ENCODE results near the gene DDI2.
"Not testable (repeated sequence)": the region's sequence is repeated elsewhere in the genome, so short reads cannot be mapped to it uniquely, and the experiment has no call there.

DDI2 gene

DNA sequence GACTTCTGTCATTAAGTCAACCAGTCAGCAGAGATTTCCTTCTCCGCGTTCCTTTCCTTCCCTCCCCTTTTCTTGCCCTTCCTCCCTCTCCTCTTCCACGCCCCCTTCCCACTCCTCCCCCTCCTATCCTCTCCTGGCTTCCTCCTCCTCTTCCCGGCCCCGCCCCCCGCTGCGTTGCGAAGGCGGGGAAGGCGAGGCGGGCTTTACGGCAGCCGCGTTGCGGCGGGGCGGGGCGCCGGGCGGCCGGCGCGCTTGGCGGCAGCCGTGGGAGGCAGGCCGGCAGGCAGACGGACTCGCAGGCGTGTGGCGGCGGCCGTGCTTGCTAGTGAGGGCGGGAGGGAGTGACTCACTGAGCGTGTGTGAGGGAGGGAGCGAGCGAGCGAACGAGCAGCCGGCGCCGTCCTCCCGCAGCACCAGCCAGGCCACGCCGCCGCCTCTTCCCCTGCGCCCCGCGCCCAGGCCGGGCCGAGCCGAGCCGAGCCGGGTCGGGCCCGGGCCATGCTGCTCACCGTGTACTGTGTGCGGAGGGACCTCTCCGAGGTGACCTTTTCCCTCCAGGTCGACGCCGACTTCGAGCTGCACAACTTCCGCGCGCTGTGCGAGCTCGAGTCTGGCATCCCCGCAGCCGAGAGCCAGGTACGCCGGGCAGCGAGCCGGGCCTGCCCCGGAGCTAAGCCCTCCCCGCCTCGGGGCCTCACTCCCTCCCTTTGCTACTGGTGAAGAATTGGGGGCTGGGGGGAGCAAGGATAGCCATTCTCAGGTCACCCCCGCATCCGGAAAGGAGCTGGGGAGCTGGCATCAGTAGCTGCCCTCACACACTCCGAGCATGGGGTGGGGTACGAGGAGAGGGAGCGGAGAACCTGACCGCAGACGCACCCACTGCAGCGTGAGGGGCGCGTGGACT lies at the start of gene DDI2:
Gene DDI2 (plus strand): TSS at position 286 of the 904 bp plus-strand sequence. CDS start 213 bp downstream, at position 499.
- DNase-seq, result peak; percentile 96

DNA sequence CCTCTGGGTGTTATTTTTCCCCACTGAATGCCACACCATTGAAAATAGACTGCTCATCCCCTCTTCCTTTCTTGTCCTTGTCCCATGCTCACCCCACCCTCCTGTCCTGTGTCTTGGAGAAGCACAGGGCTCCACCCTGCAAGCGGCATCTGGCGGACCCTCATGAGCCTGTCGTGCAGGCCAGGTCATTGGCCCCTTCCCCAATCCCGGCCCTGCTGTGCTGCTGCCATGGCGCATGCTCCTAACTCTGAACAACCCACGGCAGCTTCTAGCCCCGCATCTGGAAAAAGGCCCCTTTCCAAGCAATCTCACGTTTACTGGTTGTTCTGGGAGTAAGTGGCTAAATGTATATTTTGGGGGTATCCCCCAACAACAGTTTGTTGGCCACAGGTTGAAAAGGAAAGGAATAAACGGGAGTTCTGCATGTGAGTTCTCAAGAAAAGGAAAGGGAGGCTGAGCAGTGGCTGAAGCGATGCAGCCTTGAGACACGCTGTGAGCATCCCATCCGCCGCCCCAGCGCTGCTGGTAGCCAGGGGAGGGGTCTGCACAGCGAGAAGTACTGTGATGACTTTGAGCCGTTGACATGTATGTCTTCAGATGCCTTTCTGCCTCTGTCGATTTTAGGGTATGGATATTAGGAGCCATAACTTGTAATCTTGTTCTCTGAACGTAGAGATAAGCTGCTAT lies 48.7 kb upstream of the DDI2 start:
- no peak for DNase-seq

DNA sequence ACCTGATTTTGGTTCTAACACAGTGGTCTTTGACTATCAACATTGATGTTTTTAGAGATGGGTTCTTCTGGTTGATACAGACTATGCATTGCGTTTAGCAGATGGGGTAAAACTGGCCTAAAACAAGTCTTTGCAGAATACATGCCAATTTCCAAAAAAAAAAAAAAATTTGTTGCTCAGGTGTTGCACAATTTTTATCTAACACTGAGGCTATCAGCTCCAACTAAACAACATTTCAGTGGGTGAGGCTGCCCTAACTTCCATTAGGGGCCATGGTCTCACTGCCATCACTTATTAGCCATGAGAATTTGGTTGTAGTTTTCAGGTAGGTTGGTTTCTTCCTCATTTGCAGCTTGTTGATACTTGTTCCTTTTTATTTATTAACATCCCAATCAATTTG lies 46.4 kb upstream of the DDI2 start:
- no peak for DNase-seq

DNA sequence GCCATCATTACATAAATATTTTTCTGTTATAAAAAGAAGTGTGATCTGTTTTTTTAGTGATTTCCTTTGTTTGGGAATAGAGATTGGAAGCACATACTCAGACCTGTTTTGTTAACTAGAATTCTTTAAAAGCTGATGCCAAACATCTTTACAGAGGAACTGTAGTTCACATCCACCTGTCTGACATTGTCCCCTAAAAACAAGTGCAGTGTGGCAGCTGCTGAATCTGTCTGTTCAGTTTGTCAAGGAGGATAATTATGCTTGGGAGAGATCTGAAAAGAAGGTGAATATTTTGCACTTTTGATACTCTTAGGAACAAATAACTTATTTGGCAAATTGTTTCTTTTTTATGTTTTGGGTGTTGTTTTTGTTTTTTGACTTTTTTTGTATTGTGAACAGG lies 46.0 kb upstream of the DDI2 start:
- DNase-seq, result no peak

DNA sequence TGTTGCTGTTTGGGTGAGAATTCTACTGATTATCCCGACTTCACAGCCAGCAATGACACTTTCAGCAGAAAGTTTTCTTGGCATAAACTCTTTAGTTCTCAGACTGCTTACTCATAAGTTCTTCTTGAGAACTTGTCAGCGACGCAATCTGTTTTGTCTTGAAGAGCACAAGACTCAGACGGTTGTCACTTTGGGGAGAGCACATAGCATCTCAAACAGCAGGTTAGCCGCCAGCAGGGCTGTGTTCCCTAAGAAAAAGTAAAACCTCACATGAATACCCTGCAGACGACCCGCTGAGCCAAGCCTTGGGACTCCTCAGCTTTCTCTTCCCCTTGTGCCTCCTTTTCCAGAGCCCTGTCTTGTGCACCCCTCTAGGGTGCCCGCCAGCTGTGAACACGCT lies 43.8 kb upstream of the DDI2 start:
- no peak for DNase-seq

DNA sequence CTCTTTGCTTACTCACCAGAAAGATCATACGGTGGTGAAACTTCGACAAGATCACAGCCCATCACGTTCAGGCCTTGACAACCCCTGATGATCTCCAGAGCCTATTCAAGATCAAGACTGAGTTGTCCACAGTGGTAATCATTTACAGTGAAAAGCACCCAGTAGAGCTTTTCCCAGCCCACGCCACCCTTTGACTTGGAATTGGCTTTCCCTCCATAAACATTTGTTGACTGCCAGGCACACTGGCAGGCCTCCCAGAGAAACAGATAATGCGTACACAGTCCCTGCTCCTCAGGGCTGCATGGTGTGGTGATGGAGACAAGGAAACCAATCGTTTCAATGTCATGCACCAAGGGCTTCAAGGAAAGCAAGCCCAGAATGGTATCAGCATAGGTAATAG lies 42.5 kb upstream of the DDI2 start:
- DNase-seq, result no peak

DNA sequence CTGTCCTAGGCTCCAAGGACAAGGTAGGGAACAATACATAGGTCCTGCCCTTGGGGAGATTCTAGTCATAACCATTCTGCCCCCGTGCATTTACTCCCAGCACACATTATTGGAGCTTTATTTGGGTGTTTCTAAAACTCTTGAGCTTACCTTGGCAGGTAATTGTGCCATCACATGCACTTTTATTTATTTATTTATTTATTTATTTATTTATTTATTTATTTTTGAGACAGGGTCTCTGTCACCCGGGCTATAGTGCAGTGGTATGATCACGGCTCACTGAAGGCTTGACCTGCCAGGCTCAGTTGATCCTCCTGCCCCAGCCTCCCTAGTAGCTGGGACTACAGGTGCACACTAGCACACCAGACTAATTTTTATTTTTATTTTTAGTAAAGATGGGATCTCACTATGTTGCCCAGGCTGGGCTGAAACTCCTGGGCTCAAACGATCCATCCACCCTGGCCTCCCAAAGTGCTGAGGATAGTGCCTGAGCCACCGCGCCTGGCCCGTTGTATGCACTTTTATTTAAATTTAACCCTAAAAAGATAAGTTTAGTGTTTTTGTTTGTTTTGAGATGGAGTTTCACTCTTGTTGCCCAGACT lies 41.6 kb upstream of the DDI2 start:
- no peak for DNase-seq

DNA sequence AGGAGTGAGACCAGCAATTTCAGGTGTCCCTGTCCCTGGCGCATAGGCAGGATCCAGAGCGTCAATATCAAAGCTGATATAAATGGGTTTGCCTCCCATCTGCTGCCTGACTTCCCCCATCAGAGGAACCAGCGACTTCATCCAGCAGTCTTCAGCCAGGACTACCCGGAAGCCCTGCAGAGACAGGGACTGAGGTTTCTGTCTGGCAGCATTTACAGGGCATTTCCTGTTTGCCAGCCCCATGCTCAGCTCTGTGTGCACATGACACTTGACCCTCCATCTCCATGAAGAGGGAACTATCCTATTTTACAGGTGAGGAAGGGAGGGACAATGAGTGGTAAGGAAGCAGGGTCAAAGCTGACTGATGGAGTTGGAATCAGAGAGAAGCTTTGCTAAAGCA lies 39.6 kb upstream of the DDI2 start:
- peak; percentile 61 for DNase-seq

DNA sequence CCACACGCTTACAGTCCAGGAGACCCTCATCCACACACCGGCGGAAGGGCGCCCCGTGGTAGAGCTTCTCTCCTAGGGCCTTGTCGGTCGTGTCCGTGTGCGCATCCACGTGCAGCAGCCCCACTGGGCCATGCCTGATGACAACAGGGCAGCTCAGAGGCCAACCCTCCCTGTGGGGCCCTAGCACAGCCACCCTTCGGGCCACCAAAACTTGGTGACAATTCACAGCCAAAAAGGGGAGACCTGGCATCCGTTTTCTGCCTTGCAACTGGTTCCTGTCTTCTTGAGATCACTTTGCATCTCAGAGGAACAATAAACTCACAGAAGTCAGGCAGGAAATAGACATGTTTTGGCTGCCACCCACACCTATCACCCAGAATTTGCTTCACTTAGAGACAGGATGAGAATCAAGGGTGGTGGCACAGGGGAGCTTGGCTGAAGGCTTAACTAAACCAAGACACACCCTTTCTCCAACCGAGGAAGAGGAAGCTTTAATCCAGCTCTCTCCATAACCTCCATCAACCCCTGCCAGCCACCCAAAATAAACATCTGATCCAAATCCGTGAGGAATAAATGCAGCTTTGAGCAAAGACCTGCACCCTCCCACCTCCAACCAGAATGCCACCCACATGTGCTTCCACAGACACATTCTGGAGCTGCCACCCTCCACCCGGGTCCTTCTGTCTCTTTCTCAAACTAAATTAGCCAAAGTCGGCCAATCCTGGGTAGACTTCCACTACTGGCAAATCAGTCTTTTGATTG lies 38.2 kb upstream of the DDI2 start:
- peak; percentile 71 for DNase-seq

DNA sequence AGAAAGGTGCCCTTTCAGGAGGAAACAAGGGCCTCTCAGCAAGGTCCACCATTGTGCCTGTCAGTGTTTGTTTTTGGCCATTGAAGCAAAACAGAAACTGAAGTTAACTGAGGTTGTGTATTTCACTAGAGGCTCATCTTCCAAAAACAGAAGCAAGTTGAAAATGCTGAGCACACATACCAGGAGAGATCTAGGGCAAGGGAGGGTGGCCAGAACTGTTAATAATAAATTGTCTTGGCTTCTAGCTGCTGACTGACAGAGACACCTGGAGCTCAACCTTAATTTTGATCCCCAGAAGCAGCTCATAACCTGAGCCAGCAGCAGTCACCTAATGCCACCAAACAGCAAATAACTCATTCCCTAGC lies 37.6 kb upstream of the DDI2 start:
- DNase-seq, result no peak

DNA sequence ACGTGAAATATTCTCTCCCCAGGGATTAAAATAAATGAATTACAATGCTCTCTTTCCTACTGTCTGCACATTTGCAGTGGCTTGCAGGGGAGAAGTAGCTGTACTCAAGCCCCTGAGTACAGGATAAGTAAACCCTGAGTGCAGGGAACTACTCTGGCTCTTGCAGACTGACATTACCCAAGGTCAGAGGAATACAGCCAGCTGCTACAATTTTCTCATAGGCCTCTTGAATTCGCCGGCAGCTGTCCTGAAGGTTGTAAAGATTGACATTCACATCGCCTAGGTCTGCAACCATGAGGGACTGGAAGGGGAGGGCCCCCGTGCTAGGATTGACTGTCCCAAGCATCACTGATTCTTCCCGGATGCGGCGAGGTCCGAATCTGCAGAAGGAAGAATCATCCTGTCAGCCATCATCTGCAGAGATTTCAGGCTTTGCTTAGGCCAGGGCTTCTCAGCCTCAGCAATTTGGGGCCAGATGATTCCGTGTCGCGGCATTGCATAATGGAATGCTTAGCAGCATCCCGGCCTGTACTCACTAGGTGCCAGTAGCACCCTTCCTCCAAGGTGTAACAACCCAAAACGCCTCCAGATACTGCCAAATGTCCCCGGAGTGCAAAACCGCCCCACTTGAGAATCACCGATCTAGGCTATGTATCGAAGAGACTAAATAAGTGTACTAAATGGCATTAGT lies 34.1 kb upstream of the DDI2 start:
- no peak for DNase-seq

DNA sequence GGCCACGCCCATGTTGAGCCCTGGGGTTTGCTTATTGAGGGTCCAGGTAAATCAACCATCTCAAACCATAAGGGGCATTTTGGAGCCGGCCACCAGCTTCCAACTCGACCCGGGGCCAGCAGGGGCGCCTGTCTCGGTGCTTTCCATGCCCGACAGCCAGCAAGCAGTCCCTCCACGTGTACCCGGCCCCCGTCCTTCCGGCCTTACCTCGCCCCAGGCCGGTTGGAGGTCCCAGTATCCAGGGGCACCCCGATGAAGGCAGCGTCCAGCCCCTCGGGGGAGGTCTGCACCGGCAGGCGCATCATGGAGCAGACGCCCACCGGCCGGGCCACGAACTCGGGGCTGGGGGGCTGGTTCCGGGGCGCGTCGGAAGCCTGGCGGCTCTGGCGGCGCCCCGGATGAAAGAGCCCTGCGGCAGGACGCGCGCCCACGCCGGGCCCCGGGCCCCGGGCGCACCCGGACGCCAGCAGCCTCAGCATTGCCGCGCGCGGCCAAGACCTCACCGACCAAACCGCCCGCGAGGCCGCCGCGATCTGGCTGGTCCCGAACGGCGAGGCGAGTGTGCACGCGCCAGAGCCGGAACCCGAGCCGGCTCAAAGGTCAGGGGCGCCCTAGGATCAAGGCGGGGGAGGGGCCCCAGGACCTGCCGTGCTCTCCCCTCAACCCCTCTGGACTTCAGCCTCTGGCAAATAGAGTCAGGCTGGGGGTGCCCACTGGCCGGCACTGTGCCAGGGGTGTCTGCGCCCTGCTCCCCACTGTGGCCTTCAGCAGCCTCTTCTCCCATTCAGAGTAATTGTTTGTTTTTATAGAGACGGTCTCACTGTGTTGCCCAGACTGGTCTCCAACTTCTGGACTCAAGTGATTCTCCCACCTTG lies 32.5 kb upstream of the DDI2 start, which contains the start of gene AGMAT:
Gene AGMAT (minus strand): TSS at position 563 of the 875 bp plus-strand sequence. CDS start 84 bp downstream, at position 479.
- peak; percentile 68 for DNase-seq

DNA sequence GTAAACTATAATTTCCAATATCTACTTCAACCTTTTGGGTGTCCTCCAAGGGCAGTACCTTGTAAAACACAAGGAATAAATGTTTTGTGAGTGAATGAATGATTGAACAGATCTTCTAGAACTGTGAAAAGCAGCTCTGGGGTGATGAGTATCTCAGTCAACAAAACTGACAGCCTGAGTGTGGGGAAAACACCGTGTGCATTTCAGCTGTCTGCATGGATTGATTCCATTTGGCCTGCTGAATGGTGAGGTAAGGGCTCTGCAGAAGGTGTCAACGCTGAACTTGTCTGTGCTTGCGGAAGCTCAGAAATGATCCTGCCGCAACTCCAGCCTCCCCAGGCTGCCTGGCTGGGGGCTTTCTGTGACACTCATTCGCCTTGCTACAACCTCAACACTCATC lies 25.0 kb upstream of the DDI2 start:
- DNase-seq, result no peak

DNA sequence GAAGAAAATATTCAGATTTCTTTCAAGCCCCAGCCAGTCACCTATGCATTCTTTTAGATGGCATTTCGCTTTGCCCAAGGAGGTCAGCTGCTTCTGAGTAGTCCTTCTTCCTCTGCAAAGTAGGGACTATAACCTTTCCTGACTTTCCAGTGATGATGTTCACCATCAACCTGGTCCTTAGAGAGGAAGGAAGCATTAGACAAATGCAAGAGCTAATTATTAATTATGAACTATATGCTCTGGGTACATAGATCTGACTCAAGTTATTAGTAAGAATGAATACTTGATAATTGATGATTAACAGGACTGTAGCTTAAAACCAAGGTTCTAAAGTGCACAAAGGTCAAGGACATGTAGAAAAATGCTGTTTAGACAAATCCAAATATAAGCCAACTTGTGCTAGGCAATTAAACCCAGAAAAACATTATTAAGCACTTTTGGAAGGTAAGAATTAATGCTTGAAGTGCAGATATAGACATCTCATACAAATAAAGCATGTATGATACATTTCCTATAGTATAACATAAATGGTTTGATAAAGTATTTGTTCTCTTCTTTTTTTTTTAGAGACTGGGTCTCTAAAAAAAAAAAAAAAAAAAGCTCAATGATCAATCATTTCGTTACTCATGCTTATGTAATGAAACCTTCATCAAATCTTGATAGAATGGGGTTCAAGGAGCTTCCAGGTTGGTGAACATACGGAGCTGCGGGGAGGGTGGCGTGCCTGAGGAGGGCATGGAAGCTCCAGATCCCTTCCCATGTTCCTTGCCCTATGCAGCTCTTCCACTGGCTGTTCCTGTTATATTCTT lies 21.2 kb upstream of the DDI2 start:
- no peak for DNase-seq

DNA sequence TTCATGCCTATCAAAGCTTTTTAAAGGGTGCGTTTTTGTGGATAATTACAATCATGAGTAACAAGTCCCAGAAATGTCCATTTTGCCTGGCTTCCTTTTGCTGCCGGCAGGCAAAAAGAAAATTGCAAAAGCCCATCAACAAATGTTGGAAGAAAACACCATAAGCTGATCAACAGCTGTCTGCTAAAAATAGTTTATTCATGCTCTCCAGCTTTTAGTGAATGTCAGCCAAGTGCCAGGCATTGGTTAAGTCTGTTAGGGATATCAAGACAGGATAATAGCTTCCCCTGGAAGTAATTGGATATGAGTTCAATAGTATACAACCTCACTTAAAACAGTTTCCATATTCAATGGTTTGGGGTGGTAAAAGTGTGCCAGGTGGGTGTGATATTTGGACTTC lies 18.8 kb upstream of the DDI2 start:
- DNase-seq, result no peak

DNA sequence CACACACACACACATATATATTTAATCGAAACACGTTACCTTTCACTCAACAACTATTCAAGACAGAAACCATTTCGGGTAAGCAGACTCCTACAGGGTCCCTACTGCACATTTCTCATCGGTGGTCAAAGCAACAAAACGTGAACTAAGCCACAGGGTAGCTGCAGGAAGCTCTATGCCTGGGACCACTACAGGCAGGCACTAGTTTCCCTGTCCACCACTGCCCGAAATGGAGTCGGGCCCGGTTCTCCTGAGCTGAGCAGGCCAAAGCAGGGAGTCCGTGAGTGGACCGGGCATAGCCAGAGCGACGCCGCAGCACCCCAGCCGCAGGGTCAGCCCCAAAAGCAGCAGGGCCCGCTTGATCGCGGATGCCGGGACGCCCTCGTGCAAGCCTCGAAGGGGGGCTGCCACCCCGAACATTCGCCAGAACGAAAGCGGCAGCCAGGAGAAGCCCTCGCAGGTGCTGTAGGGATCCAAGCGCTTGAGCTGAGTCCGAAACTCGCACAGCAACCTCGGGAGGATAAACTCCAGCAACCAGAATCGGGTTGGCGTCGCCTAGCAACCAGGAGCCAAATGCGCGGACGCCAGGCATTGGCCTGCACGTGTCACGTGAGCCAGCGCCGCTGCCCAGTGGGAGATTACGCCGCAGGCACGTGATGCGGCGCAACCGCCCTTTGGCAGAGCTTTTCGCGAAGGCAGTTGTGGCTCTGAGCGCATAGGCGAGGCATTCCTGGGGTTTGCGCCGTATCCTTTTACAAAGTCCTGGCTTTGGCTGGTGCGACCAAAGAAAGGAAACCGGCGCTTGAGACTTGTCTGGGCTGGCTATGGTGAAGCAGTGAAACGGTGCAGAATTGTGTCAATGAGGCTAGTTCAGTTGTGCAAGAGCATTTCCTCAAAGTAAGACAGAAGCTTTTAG lies 13.9 kb upstream of the DDI2 start:
- peak; percentile 94 for DNase-seq

DNA sequence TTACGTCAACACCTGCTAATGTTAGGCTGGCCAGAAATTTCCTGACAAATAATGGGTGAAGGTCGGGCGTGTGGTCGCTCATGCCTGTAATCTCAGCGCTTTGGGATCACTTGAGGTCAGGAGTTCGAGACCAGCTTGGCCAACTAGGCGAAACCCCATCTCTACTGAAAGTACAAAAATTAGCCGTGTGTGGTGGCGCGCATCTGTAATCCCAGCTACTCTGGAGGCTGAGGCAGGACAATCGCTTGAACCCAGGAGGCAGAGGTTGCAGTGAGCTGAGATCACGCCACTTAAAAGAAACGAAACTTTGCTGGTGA lies 13.3 kb upstream of the DDI2 start:
- not testable (repeated sequence) for DNase-seq

DNA sequence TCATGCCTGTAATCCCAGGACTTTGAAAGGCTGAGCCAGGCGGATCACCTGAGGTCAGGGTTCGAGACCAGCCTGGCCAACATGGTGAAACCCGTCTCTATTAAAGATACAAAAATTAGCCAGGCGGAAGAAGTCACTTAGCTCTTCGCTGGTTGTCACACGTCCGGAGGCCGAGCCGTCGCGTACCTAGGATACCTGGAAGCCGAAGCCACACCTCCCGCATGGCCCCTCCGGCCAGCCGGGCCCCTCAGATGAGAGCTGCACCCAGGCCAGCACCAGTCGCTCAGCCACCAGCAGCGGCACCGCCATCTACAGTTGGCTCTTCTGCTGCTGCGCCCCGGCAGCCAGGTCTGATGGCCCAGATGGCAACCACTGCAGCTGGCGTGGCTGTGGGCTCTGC lies 12.9 kb upstream of the DDI2 start:
- DNase-seq, result not testable (repeated sequence)
